Neural cell (in vitro differentiated cells): ENCODE data around the gene ZMAT3. TPM values are rescaled to one million over a fixed set of nuclear protein-coding genes. Genes with fewer than 3 reads are reported as not detected.

ENCODE experiments used
- H2AFZ ChIP-seq: fragments of 200-600, 300-800 bp; sonication (generic), shearing (Covaris generic); 2 replicates; pipeline ENCODE4 v1.6.0; 2014; ENCODE audit warnings: low read depth, mild to moderate bottlenecking, antibody characterized with exemption, low read length, moderate library complexity
- H3F3A ChIP-seq: fragments of 200-600 bp; shearing (Covaris generic); 2 replicates; pipeline ENCODE4 v1.6.1; 2016; ENCODE audit warnings: mild to moderate bottlenecking, moderate library complexity, mixed read lengths, antibody characterized with exemption, low read length; ENCODE audit not compliant: insufficient read depth, poor library complexity, severe bottlenecking
- H3K27ac ChIP-seq: fragments of 200-600, 300-800 bp; sonication (generic), shearing (Covaris generic); 2 replicates; pipeline ENCODE4 v1.5.1; 2014; ENCODE audit warnings: mild to moderate bottlenecking, low read length, moderate library complexity
- H3K27me3 ChIP-seq: fragments of 300-800, 200-600 bp; sonication (generic), shearing (Covaris generic); 2 replicates; pipeline ENCODE4 v1.6.0; 2014; ENCODE audit warnings: mild to moderate bottlenecking, low read depth, low read length, moderate library complexity; ENCODE audit not compliant: insufficient read depth
- H3K36me3 ChIP-seq: fragments of 300-800, 200-600 bp; sonication (generic), shearing (Covaris generic); 2 replicates; pipeline ENCODE4 v1.5.1; 2014; ENCODE audit warnings: mild to moderate bottlenecking, antibody characterized with exemption, low read length, moderate library complexity; ENCODE audit not compliant: insufficient read depth
- H3K4me2 ChIP-seq: fragments of 300-800, 200-600 bp; sonication (generic), shearing (Covaris generic); 2 replicates; pipeline ENCODE4 v1.6.0; 2014; ENCODE audit warnings: mild to moderate bottlenecking, low read length
- H3K4me3 ChIP-seq: fragments of 300-800, 200-600 bp; sonication (generic), shearing (Covaris generic); 2 replicates; pipeline ENCODE4 v1.5.1; 2014; ENCODE audit warnings: mild to moderate bottlenecking, low read length, moderate library complexity
- H3K79me2 ChIP-seq: fragments of 200-600 bp; shearing (Covaris generic); replicated peaks from 2 replicates; pipeline ENCODE4 v1.6.0; 2014; ENCODE audit warnings: mild to moderate bottlenecking, low read length, moderate library complexity; ENCODE audit not compliant: insufficient read depth
- H3K9ac ChIP-seq: fragments of 300-800, 200-600 bp; sonication (generic), shearing (Covaris generic); 2 replicates; pipeline ENCODE4 v1.6.1; 2016; ENCODE audit warnings: mild to moderate bottlenecking, low read length, mixed read lengths
- H3K9me2 ChIP-seq: fragments of 200-600 bp; shearing (Covaris generic); 2 replicates; pipeline ENCODE4 v1.6.1; 2016; ENCODE audit warnings: mild to moderate bottlenecking, low read length, mixed read lengths; ENCODE audit not compliant: insufficient read depth
- H3K9me3 ChIP-seq: fragments of 200-600, 300-800 bp; sonication (generic), shearing (Covaris generic); 2 replicates; pipeline ENCODE4 v1.6.1; 2016; ENCODE audit warnings: mild to moderate bottlenecking, mixed run types, low read length, moderate library complexity, mixed read lengths
- H4K20me1 ChIP-seq: fragments of 200-600 bp; shearing (Covaris generic); 2 replicates; pipeline ENCODE4 v1.6.1; 2016; ENCODE audit warnings: mild to moderate bottlenecking, mixed run types; ENCODE audit not compliant: insufficient read depth
- CTCF ChIP-seq: fragments of 450-650 bp; IDR thresholded peaks from 2 replicates; pipeline ENCODE4 v1.5.1; 2014; ENCODE audit warnings: antibody characterized with exemption, mild to moderate bottlenecking, moderate library complexity; ENCODE audit not compliant: poor library complexity, severe bottlenecking
- EP300 ChIP-seq: fragments of 450-650 bp; conservative IDR thresholded peaks from 2 replicates; pipeline ENCODE4 v1.6.1; 2014; ENCODE audit warnings: antibody characterized with exemption, mild to moderate bottlenecking, moderate library complexity; ENCODE audit not compliant: poor library complexity, severe bottlenecking
- EZH2 ChIP-seq: fragments of 200-600, 300-800 bp; shearing (Covaris generic), sonication (generic); IDR thresholded peaks from 2 replicates; pipeline ENCODE4 v1.6.1; 2014; ENCODE audit warnings: antibody characterized with exemption, low read length, borderline replicate concordance, mild to moderate bottlenecking; ENCODE audit not compliant: insufficient read depth, poor library complexity, severe bottlenecking
- MXI1 ChIP-seq: fragments of 450-650 bp; conservative IDR thresholded peaks from 2 replicates; pipeline ENCODE4 v1.6.1; 2014; ENCODE audit warnings: antibody characterized with exemption, mild to moderate bottlenecking; ENCODE audit not compliant: poor library complexity, severe bottlenecking
- POLR2AphosphoS5 ChIP-seq: IDR thresholded peaks from 2 replicates; pipeline ENCODE4 v1.6.1; 2012
- RAD21 ChIP-seq: fragments of 450-650 bp; conservative IDR thresholded peaks from 2 replicates; pipeline ENCODE4 v1.6.1; 2014; ENCODE audit warnings: antibody characterized with exemption, mild to moderate bottlenecking, moderate library complexity
- REST ChIP-seq: IDR thresholded peaks from 2 replicates; pipeline ENCODE4 v1.6.1; 2012; ENCODE audit warnings: borderline replicate concordance
- SMC3 ChIP-seq: fragments of 450-650 bp; conservative IDR thresholded peaks from 2 replicates; pipeline ENCODE4 v1.6.1; 2014; ENCODE audit warnings: antibody characterized with exemption, mild to moderate bottlenecking, moderate library complexity; ENCODE audit not compliant: poor library complexity
- TAF1 ChIP-seq: IDR thresholded peaks from 2 replicates; pipeline ENCODE4 v1.6.1; 2012; ENCODE audit warnings: low read depth
- polyA plus RNA-seq: library from polyadenylated mRNA; depleted of rRNA; stranded (reverse); fragments of >200 nt; gene quantifications from 2 replicates; pipeline ENCODE4 v1.2.3, GENCODE V29; 2014

Gene ZMAT3
- polyA plus RNA-seq, 1 donor from 2014 or later, result 3.9 TPM

GRCh38 chr3:178987745-178988144, 83.9 kb downstream of the ZMAT3 start:
- Histone ChIP-seq H4K20me1 (no peaks in the 10 kb centered on the region), H3K79me2 (no peaks in the 10 kb centered on the region), H3K27ac (no peak overlapping the region), H3K27me3 (no peaks in the 10 kb centered on the region), H3K4me2 (no peak overlapping the region), H3K9me3 (peaks cover 12% of the 10 kb centered on the region), H2AFZ (no peak overlapping the region), H3K9me2 (no peaks in the 10 kb centered on the region), H3K9ac (no peak overlapping the region), H3K4me3 (no peak overlapping the region), H3F3A (no peaks in the 10 kb centered on the region), H3K36me3 (no peaks in the 10 kb centered on the region)
- TF ChIP-seq SMC3 (no peak), TAF1 (no peak), EP300 (no peak), RAD21 (no peak), MXI1 (no peak), POLR2AphosphoS5 (no peak)

- no peak overlapping the region for H3K9ac ChIP-seq
- H3K27ac ChIP-seq, result no peak overlapping the region
- H3K4me2 ChIP-seq, result no peak overlapping the region
- no peaks in the 10 kb centered on the region for H3K9me2 ChIP-seq
- H3F3A ChIP-seq, result no peaks in the 10 kb centered on the region
- H4K20me1 ChIP-seq, result no peaks in the 10 kb centered on the region
- peaks cover 12% of the 10 kb centered on the region for H3K9me3 ChIP-seq
- H2AFZ ChIP-seq, result no peak overlapping the region
- no peaks in the 10 kb centered on the region for H3K36me3 ChIP-seq
- H3K79me2 ChIP-seq, result no peaks in the 10 kb centered on the region
- no peaks in the 10 kb centered on the region for H3K27me3 ChIP-seq
- TF ChIP-seq EZH2, result no peak
- TF ChIP-seq POLR2AphosphoS5, result no peak
- TF ChIP-seq MXI1, result no peak
- no peak for TF ChIP-seq RAD21
- TF ChIP-seq CTCF, result no peak
- TF ChIP-seq REST, result no peak
- no peak overlapping the region for H3K4me3 ChIP-seq
Measured at GRCh38 chr3:178986456-178986855, 85.2 kb downstream of the ZMAT3 start.

- Histone ChIP-seq H2AFZ (no peak overlapping the region), H3K9me3 (no peaks in the 10 kb centered on the region), H3K27me3 (no peaks in the 10 kb centered on the region), H3K79me2 (no peaks in the 10 kb centered on the region), H3K27ac (no peak overlapping the region), H3K4me2 (no peak overlapping the region), H4K20me1 (no peaks in the 10 kb centered on the region), H3K36me3 (no peaks in the 10 kb centered on the region), H3F3A (no peaks in the 10 kb centered on the region), H3K9me2 (no peaks in the 10 kb centered on the region), H3K9ac (no peak overlapping the region), H3K4me3 (no peak overlapping the region)
- TF ChIP-seq CTCF, result no peak
- TF ChIP-seq SMC3, result no peak
- no peak for TF ChIP-seq RAD21
- TF ChIP-seq POLR2AphosphoS5, result no peak
- no peak for TF ChIP-seq MXI1
- no peak for TF ChIP-seq REST
- TF ChIP-seq TAF1, result no peak
- no peak for TF ChIP-seq EP300
- no peak for TF ChIP-seq EZH2
Measured at GRCh38 chr3:178982137-178982536, 89.5 kb downstream of the ZMAT3 start.
